Gastroesophageal sphincter (tissue), 4 donors: ENCODE data around the gene TESPA1. TPM values are rescaled to one million over a fixed set of nuclear protein-coding genes. Genes with fewer than 3 reads are reported as not detected.

ENCODE experiments used
- ATAC-seq: fragments of 150-250 bp; one replicate; pipeline ENCODE4 v1.9.1; 2016; ENCODE audit warnings: mild to moderate bottlenecking, moderate library complexity
- H3K27ac ChIP-seq, 4 donors: fragments of 200-600 bp; sonication (generic) in 3 of 4; 1 replicate in 3 of 4; 2 replicates in 1 of 4; pipeline ENCODE4 v1.5.1; 2016 to 2019
- H3K27me3 ChIP-seq: fragments of 200-600 bp; sonication (generic); one replicate; pipeline ENCODE4 v1.5.1; 2019
- H3K36me3 ChIP-seq, 2 donors: fragments of 200-600 bp; sonication (generic); one replicate each; pipeline ENCODE4 v1.5.1; 2019; ENCODE audit warnings: control low read depth in 1 of 2
- H3K4me1 ChIP-seq, 3 donors: fragments of 200-600 bp; sonication (generic); 1 replicate in 2 of 3; 2 replicates in 1 of 3; pipeline ENCODE4 v1.5.1; 2016 to 2019; ENCODE audit warnings: control low read depth in 2 of 3
- H3K4me3 ChIP-seq, 2 donors: fragments of 200-600 bp; sonication (generic); one replicate each; pipeline ENCODE4 v1.5.1; 2019; ENCODE audit warnings: mild to moderate bottlenecking in 1 of 2, moderate library complexity in 1 of 2
- H3K9me3 ChIP-seq, 3 donors: fragments of 200-600 bp; sonication (generic); one replicate each; pipeline ENCODE4 v1.5.1; 2017 to 2019; ENCODE audit warnings: control low read depth in 2 of 3
- CTCF ChIP-seq, 4 experiments: fragments of 200-600 bp in 2 of 4; fragments of 450-650 bp in 2 of 4; sonication (generic) in 1 of 4; IDR thresholded peaks; one replicate each; pipeline ENCODE4 v1.5.1; 2017 to 2019; ENCODE audit warnings: antibody characterized with exemption in 4 of 4, mild to moderate bottlenecking in 2 of 4, moderate library complexity in 2 of 4
- EP300 ChIP-seq: sonication (generic); formaldehyde crosslinking; IDR thresholded peaks from one replicate; pipeline ENCODE4 v1.6.1; 2017; ENCODE audit warnings: antibody characterized with exemption, mild to moderate bottlenecking
- POLR2A ChIP-seq, 2 donors: fragments of 450-650 bp; IDR thresholded peaks; one replicate each; pipeline ENCODE4 v1.6.1; 2017; ENCODE audit warnings: antibody characterized with exemption in 2 of 2, mild to moderate bottlenecking in 2 of 2, moderate library complexity in 1 of 2
- POLR2AphosphoS5 ChIP-seq: sonication (generic); formaldehyde crosslinking; IDR thresholded peaks from one replicate; pipeline ENCODE4 v1.6.1; 2017; ENCODE audit warnings: antibody characterized with exemption
- WGBS, 2 donors: methylation state at CpG; one replicate each; pipeline ENCODE4 v1.1.5; 2018; ENCODE audit warnings: low coverage in 1 of 2; 5-methylcytosine and 5-hydroxymethylcytosine counted together
- total RNA-seq, 4 donors: library from RNA; depleted of rRNA; stranded (reverse); fragments of >200 nt; gene quantifications; one replicate each; pipeline ENCODE4 v1.1.0, GENCODE V29; 2016

TESPA1 gene, protein sequence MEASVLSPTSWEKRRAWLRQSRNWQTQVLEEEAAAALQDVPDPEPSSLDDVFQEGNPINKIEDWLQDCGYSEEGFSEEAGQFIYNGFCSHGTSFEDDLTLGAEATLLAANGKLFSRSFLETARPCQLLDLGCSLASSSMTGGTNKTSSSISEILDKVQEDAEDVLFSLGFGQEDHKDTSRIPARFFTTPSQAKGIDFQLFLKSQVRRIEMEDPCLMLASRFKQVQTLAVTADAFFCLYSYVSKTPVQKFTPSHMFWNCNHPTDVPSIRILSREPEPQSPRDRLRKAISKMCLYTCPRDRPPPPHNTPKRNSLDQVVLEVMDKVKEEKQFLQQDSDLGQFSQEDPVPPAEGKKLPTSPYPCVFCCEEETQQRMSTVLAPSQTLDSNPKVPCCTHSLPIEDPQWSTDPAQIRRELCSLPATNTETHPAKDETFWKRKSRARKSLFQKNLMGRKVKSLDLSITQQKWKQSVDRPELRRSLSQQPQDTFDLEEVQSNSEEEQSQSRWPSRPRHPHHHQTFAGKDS
- total RNA-seq: 1 to 10 TPM in 3 of 4 donors, under 1 TPM in 1; 0.17 to 3.2 (median 1.8) TPM

GRCh38 chr12:54984658-54985376, at the start of gene TESPA1:
TSS of gene TESPA1 (minus strand) at chr12:54984762. CDS start at chr12:54974562, 10,200 bp downstream.
- H3K4me3 ChIP-seq: no peak within 1 kb of the TSS
- no peak within 1 kb of the TSS for H3K27ac ChIP-seq
- 13 to 25% methylated on average over 5 to 12 of the region's 12 CpGs for WGBS, 2 donors
- no peaks in the 10 kb centered on the region for H3K27me3 ChIP-seq
- peak; percentile 43 for ATAC-seq
- H3K4me1 ChIP-seq: no peaks in the 10 kb centered on the region
- H3K9me3 ChIP-seq: no peaks in the 10 kb centered on the region
- TF ChIP-seq POLR2A (IDR thresholded peaks at IDR 0.05) (no peak), POLR2AphosphoS5 (no peak), CTCF (IDR thresholded peaks at IDR 0.05) (no peak), EP300 (no peak)
- H3K36me3 ChIP-seq: no peaks in the 10 kb centered on the region

GRCh38 chr12:55034218-55034617, 49.7 kb upstream of the TESPA1 start:
- Histone ChIP-seq H3K9me3 (no peaks in the 10 kb centered on the region), H3K27me3 (peaks cover 19% of the 10 kb centered on the region), H3K27ac (no peak overlapping the region), H3K4me3 (no peak overlapping the region), H3K4me1 (no peaks in the 10 kb centered on the region), H3K36me3 (no peaks in the 10 kb centered on the region)
- no peak for TF ChIP-seq CTCF (IDR thresholded peaks at IDR 0.05)
- 38 to 50% methylated on average over 2 to 3 of the region's 6 CpGs for WGBS, 2 donors
- ATAC-seq: no peak

DNA sequence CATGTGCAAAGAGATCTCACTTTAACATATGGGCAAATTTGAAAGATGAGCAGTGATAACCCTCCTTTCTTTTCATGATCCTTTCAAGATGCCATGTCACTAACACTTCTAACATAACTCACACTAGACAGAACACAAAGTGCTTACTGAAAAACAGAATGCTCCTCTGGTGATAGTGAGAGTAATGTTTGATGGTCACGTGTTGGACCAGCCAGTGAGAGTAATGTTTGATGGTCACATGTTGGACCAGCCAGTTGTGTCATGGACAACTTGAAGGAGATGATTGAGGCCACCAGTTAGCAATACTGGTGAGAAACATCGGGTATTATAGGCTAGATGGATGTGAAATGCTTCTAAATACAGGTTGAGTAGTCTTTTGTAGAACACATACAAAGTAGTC, 40.9 kb upstream of the TESPA1 start:
- TF ChIP-seq EP300 (no peak), POLR2AphosphoS5 (no peak), POLR2A (IDR thresholded peaks at IDR 0.05) (no peak), CTCF (IDR thresholded peaks at IDR 0.05) (no peak)
- H3K27me3 ChIP-seq: peaks cover 38% of the 10 kb centered on the region
- no peak overlapping the region for H3K4me3 ChIP-seq
- no peaks in the 10 kb centered on the region for H3K9me3 ChIP-seq
- ATAC-seq: no peak
- H3K27ac ChIP-seq: no peak overlapping the region
- no peaks in the 10 kb centered on the region for H3K36me3 ChIP-seq
- H3K4me1 ChIP-seq: no peaks in the 10 kb centered on the region
- WGBS, 2 donors: 67 to 73% methylated on average over 2 of the region's 2 CpGs

GRCh38 chr12:55024575-55024974, 40.0 kb upstream of the TESPA1 start:
- H3K4me3 ChIP-seq: no peak overlapping the region
- TF ChIP-seq CTCF (IDR thresholded peaks at IDR 0.05) (no peak), POLR2AphosphoS5 (no peak)
- ATAC-seq: no peak

More at GRCh38 chr12:55024575-55024974, 40.0 kb upstream of the TESPA1 start:
- Histone ChIP-seq H3K27me3 (peaks cover 38% of the 10 kb centered on the region), H3K27ac (no peak overlapping the region), H3K9me3 (no peaks in the 10 kb centered on the region), H3K4me1 (peaks cover 0 to 4% (median 0%) of the 10 kb centered on the region in 3 donors), H3K36me3 (no peaks in the 10 kb centered on the region)
- 71 to 81% methylated on average over 2 of the region's 2 CpGs for WGBS, 2 donors
